GM21367 (cell line): ENCODE data around the gene MCF2L.

ENCODE experiments used
- ATAC-seq: cut with Tn5 transposase; IDR thresholded peaks from one replicate; pipeline ENCODE4 v1.9.1; 2021; ENCODE audit not compliant: unreplicated experiment

The MCF2L gene

GRCh38 chr13:113120300-113121182, 151.5 kb downstream of the MCF2L start:
- ATAC-seq: no peak

- ATAC-seq: no peak
These were observed 152.3 kb downstream of the MCF2L start for GRCh38 chr13:113121183-113121927.

DNA sequence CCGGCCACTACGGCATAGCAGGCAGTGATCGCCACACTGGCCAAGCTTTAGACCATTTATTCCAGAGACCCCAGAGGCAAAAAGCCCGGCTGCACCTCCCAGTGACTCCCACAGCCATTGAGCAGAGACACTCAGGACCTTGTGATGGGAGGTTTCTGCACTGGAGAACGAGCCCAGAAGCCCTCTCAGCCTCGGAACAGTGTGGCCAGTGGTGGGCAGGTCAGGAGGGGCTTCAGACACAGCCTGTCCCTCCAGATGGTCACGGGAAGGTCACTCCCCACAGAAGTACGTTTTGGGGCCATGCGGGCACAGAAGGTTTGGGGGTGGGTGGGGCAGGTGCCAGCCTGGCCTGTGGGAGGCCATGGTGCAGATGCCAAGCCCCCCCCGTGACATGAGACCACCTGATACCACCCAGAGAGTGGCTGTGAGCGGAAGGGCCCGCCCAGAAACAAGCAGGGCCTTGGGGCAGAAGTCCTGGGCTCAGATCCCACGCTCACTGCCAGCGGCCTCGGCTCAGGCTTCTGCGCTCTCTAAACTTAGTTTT, 153.0 kb downstream of the MCF2L start:
- no peak for ATAC-seq

- no peak for ATAC-seq
These were observed 153.7 kb downstream of the MCF2L start, which contains the start of gene F10 for GRCh38 chr13:113122550-113123225. Gene F10, plus strand, starts transcription at chr13:113122799. Its CDS starts 57 bp downstream, at chr13:113122856.

GRCh38 chr13:113123226-113124201, 154.5 kb downstream of the MCF2L start:
- ATAC-seq: no peak

DNA sequence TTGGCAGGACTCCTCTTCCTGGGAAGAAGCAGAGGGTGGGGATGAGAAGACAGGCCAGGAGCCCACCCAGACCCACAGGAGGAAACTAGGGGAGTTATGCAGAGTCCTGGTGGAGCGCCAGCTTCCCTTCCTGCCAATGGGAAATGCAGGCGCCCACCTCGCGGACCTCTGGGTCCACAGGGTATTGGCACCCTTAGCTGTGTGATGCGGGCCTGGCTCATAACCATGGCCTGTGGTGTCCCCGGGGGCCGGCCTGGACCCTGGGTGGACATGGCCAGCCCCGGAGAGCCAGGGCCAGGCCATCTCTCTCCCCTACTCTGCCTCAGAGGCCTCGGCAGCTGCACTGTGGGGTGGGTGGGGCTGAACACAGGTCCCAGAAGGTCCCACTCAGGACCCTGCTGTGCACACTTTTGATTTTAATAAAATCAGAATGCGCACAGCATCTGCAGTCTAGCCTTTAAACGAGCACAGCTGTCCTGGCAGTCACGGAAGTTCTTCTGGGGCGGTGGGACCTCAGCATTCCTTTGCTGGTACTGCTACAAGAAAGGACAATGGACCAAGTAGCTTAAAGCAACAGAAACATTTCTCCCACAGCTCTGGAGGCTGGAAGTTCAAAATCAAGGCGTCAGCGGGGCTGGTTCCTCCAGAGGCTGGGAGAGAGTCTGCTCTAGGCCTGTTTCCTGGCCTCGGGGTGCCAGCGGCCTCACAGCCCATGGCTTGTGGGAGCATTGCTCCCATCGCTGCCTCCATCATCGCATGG, 155.4 kb downstream of the MCF2L start:
- no peak for ATAC-seq

DNA sequence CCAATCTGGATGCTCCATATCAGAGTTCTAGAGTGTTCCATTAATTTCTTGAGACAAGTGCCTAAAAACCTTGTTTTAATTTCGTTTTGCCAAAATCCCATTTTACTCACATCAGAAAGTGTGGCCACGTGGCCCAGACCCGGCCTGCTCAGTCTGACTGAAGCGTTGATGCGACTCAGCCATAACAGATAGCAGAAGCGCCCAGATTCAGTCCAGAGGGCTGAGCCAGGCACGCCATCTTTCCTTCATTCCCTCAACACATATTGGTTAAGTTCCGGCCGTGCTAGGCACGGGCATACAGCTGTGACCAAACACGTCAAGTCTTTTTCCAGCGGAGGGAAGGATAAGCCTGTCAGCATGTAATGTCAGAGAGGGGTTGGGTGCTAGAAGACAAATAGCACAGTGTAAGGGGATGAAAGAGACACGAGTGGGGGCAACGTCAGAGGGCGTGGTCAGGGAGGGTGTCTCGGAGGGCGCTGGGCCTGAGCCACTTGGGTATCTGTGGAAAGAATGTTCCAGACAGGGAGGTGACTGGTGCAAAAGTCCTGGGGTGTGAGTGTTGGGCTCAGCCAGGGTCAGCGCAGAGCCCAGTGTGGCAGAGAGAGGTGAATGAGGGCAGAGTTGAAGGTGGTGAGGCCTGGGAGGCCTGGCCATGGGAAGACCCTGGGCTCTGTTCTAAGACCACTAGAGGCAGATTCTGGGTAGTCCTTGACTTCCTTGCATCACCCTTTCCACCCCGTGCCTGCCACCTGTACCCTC, 156.7 kb downstream of the MCF2L start:
- no peak for ATAC-seq

GRCh38 chr13:113126265-113127150, 157.5 kb downstream of the MCF2L start:
- ATAC-seq: no peak

GRCh38 chr13:113129480-113129879, 160.5 kb downstream of the MCF2L start:
- no peak for ATAC-seq

DNA sequence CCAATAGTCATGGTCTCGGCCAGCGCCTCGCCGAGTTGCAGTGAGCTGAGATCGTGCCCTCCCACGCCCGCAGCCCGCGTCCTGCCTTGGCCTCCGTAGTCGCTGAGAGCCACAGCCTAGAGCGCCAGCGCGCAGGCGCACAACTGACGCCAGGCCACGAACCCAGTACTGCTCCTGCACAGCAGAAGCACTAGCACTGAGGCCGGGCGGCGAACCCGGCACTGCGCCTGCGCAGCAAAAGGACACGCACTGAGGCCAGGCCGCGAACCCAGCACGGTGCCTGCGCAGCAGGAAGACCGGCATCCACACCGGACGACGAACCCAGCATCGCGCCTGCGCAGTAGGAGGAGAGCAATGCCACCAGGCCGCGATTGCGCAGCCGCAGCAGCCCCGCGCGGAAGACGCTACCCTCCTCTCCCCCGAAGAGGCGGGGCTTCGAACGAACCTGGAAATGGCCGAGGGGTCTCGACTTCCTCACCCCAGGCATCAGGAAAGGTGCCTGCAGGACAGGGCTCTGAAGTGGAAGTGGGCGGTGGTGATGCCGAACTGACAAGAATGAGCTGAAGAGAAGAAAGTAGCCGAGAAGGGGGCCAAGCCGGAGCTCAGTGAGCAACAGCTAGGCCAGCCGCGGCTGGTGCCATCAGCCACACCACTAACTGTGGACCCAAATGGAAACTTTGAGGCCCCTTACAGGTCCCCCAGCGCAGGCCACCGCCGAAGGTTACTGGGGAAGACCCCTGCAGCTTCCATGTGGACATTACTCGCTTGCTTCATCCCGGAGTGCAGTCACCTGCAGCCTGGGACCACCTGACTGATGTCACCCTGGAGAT, 161.1 kb downstream of the MCF2L start:
- no peak for ATAC-seq

- ATAC-seq: no peak
These were observed 166.3 kb downstream of the MCF2L start for GRCh38 chr13:113135281-113135760.

GRCh38 chr13:113137691-113138298, 168.8 kb downstream of the MCF2L start:
- no peak for ATAC-seq

DNA sequence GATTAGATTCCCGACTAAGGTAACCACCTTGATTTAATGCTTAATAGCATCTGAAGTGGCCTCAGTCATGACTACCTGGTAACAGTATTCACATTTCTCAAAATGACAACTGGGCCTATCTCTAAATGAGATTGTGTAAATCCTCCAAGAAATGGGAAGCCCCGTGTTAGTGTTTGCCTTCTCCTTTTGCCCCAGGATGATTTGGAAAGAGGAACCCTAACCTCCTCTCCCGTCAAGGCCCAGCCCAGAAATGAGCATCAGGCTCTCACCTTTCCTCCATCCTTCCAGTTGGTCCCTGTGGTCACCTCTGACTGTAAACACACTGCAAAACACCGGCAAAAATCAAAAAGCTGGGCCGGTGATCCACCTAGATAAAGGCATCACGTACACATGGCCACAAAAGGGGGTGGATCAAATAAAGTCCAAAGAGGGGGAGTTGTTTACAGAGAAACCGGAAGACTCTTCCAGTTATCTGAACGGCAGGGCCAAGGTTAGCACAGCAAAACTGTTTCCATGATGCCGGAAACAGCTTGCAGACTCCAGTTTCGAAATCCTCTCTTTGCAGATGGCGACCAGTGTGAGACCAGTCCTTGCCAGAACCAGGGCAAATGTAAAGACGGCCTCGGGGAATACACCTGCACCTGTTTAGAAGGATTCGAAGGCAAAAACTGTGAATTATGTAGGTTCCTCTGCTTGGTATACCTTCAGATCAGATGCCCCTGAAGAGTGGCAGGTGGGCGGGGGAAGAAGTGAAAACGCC, 170.0 kb downstream of the MCF2L start:
- ATAC-seq: no peak

DNA sequence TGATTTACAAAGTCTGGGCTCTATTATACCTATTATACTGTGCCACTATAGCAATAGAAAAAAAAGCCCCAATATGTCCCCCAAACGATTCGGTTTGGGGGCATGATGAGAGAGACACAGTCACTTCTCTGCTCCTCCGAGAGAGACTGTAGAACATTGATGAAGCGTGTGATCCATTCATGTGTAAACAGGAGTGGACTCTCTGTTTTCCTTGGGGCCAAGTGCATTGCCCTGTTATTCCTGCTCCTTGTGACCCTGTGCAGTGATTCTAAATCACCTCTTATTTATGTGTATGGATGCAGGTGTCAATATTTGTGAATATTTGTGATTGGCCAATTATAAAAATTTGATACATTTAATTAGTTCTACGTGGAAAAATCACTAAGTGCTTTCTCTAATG, 170.6 kb downstream of the MCF2L start:
- ATAC-seq: no peak
